ENCODE measurements around the gene COA7.

Gene COA7

GRCh38 chr1:52676249-52676903 lies 21.8 kb downstream of the COA7 start:
- no peak for DNase-seq (ENCODE audit: low spot score in 2 of 2)

GRCh38 chr1:52674497-52675384 lies 23.4 kb downstream of the COA7 start:
- Mint-ChIP-seq H3K27me3 (no peaks in the 10 kb centered on the region), H3K9me3 (no peaks in the 10 kb centered on the region), H3K36me3 (ENCODE audit: insufficient read depth) (peaks cover 6% of the 10 kb centered on the region), H3K4me1 (peaks cover 10% of the 10 kb centered on the region), H3K4me3 (no peak overlapping the region), H3K27ac (ENCODE audit: low read depth) (no peak overlapping the region)
- DNase-seq (ENCODE audit: low spot score in 2 of 2), result no peak
- ATAC-seq (replicated peaks; ENCODE audit: extremely low read depth, poor library complexity, severe bottlenecking), result no peak

More at GRCh38 chr1:52676249-52676903, 21.8 kb downstream of the COA7 start:
- no peak for ATAC-seq (replicated peaks; ENCODE audit: extremely low read depth, poor library complexity, severe bottlenecking)
- Mint-ChIP-seq H3K9me3 (no peaks in the 10 kb centered on the region), H3K4me3 (no peak overlapping the region), H3K4me1 (peaks cover 10% of the 10 kb centered on the region), H3K36me3 (ENCODE audit: insufficient read depth) (peaks cover 6% of the 10 kb centered on the region), H3K27ac (ENCODE audit: low read depth) (no peak overlapping the region), H3K27me3 (no peaks in the 10 kb centered on the region)

GRCh38 chr1:52673513-52673912 lies 24.6 kb downstream of the COA7 start:
- Mint-ChIP-seq H3K4me3 (no peak overlapping the region), H3K9me3 (no peaks in the 10 kb centered on the region), H3K36me3 (ENCODE audit: insufficient read depth) (peaks cover 9% of the 10 kb centered on the region), H3K4me1 (peaks cover 10% of the 10 kb centered on the region), H3K27ac (ENCODE audit: low read depth) (no peak overlapping the region), H3K27me3 (no peaks in the 10 kb centered on the region)
- ATAC-seq (replicated peaks; ENCODE audit: extremely low read depth, poor library complexity, severe bottlenecking) (no peak), DNase-seq (ENCODE audit: low spot score in 2 of 2) (no peak)

GRCh38 chr1:52672946-52673345 lies 25.2 kb downstream of the COA7 start:
- H3K4me3 Mint-ChIP-seq, result no peak overlapping the region
- H3K36me3 Mint-ChIP-seq (ENCODE audit: insufficient read depth), result peaks cover 11% of the 10 kb centered on the region
- ATAC-seq (replicated peaks; ENCODE audit: extremely low read depth, poor library complexity, severe bottlenecking) (no peak), DNase-seq (ENCODE audit: low spot score in 2 of 2) (no peak)
- no peaks in the 10 kb centered on the region for H3K27me3 Mint-ChIP-seq
- no peaks in the 10 kb centered on the region for H3K9me3 Mint-ChIP-seq
- no peak overlapping the region for H3K27ac Mint-ChIP-seq (ENCODE audit: low read depth)
- peaks cover 10% of the 10 kb centered on the region for H3K4me1 Mint-ChIP-seq

GRCh38 chr1:52670604-52671003 lies 27.5 kb downstream of the COA7 start:
- Mint-ChIP-seq H3K27me3 (no peaks in the 10 kb centered on the region), H3K36me3 (ENCODE audit: insufficient read depth) (peaks cover 15% of the 10 kb centered on the region), H3K4me3 (no peak overlapping the region), H3K27ac (ENCODE audit: low read depth) (no peak overlapping the region), H3K9me3 (no peaks in the 10 kb centered on the region), H3K4me1 (peaks cover 14% of the 10 kb centered on the region)
- DNase-seq (ENCODE audit: low spot score in 2 of 2) (no peak), ATAC-seq (replicated peaks; ENCODE audit: extremely low read depth, poor library complexity, severe bottlenecking) (no peak)

- Mint-ChIP-seq H3K4me3 (no peak overlapping the region), H3K27me3 (no peaks in the 10 kb centered on the region), H3K36me3 (ENCODE audit: insufficient read depth) (peaks cover 12% of the 10 kb centered on the region), H3K27ac (ENCODE audit: low read depth) (peak overlapping the region; percentile 32), H3K4me1 (peaks cover 15% of the 10 kb centered on the region), H3K9me3 (no peaks in the 10 kb centered on the region)
- DNase-seq (ENCODE audit: low spot score in 2 of 2), result no peak
- ATAC-seq (replicated peaks; ENCODE audit: extremely low read depth, poor library complexity, severe bottlenecking), result no peak
Observed at GRCh38 chr1:52669696-52670095, 28.5 kb downstream of the COA7 start.

GRCh38 chr1:52668711-52669110 lies 29.4 kb downstream of the COA7 start:
- H3K27me3 Mint-ChIP-seq, result no peaks in the 10 kb centered on the region
- DNase-seq (ENCODE audit: low spot score in 2 of 2), result no peak
- H3K4me3 Mint-ChIP-seq, result no peak overlapping the region
- no peak for ATAC-seq (replicated peaks; ENCODE audit: extremely low read depth, poor library complexity, severe bottlenecking)
- no peaks in the 10 kb centered on the region for H3K9me3 Mint-ChIP-seq
- H3K27ac Mint-ChIP-seq (ENCODE audit: low read depth), result no peak overlapping the region
- H3K4me1 Mint-ChIP-seq, result peaks cover 12% of the 10 kb centered on the region
- H3K36me3 Mint-ChIP-seq (ENCODE audit: insufficient read depth), result peaks cover 12% of the 10 kb centered on the region

GRCh38 chr1:52667984-52668383 lies 30.2 kb downstream of the COA7 start:
- ATAC-seq (replicated peaks; ENCODE audit: extremely low read depth, poor library complexity, severe bottlenecking) (no peak), DNase-seq (ENCODE audit: low spot score in 2 of 2) (no peak)
- no peak overlapping the region for H3K27ac Mint-ChIP-seq (ENCODE audit: low read depth)
- peaks cover 12% of the 10 kb centered on the region for H3K4me1 Mint-ChIP-seq
- peaks cover 12% of the 10 kb centered on the region for H3K36me3 Mint-ChIP-seq (ENCODE audit: insufficient read depth)
- H3K27me3 Mint-ChIP-seq, result no peaks in the 10 kb centered on the region
- no peaks in the 10 kb centered on the region for H3K9me3 Mint-ChIP-seq
- no peak overlapping the region for H3K4me3 Mint-ChIP-seq

- ATAC-seq (replicated peaks; ENCODE audit: extremely low read depth, poor library complexity, severe bottlenecking) (no peak), DNase-seq (ENCODE audit: low spot score in 2 of 2) (no peak)
- no peaks in the 10 kb centered on the region for H3K27me3 Mint-ChIP-seq
- no peaks in the 10 kb centered on the region for H3K9me3 Mint-ChIP-seq
- H3K4me1 Mint-ChIP-seq, result peaks cover 12% of the 10 kb centered on the region
- H3K36me3 Mint-ChIP-seq (ENCODE audit: insufficient read depth), result peaks cover 9% of the 10 kb centered on the region
- no peak overlapping the region for H3K4me3 Mint-ChIP-seq
- H3K27ac Mint-ChIP-seq (ENCODE audit: low read depth), result no peak overlapping the region
Observed at GRCh38 chr1:52667290-52667689, 30.9 kb downstream of the COA7 start.

GRCh38 chr1:52665006-52665941 lies 32.9 kb downstream of the COA7 start:
- Mint-ChIP-seq H3K27ac (ENCODE audit: low read depth) (no peak overlapping the region), H3K4me1 (peaks cover 12% of the 10 kb centered on the region)
- DNase-seq (ENCODE audit: low spot score in 2 of 2), result no peak

GRCh38 chr1:52663716-52664115 lies 34.4 kb downstream of the COA7 start:
- Mint-ChIP-seq H3K4me1 (peaks cover 12% of the 10 kb centered on the region), H3K27me3 (no peaks in the 10 kb centered on the region), H3K36me3 (ENCODE audit: insufficient read depth) (peaks cover 12% of the 10 kb centered on the region), H3K27ac (ENCODE audit: low read depth) (no peak overlapping the region), H3K4me3 (no peak overlapping the region), H3K9me3 (no peaks in the 10 kb centered on the region)
- no peak for ATAC-seq (replicated peaks; ENCODE audit: extremely low read depth, poor library complexity, severe bottlenecking)
- no peak for DNase-seq (ENCODE audit: low spot score in 2 of 2)

More at GRCh38 chr1:52665006-52665941, 32.9 kb downstream of the COA7 start:
- H3K4me3 Mint-ChIP-seq, result no peak overlapping the region
- peaks cover 11% of the 10 kb centered on the region for H3K36me3 Mint-ChIP-seq (ENCODE audit: insufficient read depth)
- no peaks in the 10 kb centered on the region for H3K9me3 Mint-ChIP-seq
- H3K27me3 Mint-ChIP-seq, result no peaks in the 10 kb centered on the region
- ATAC-seq (replicated peaks; ENCODE audit: extremely low read depth, poor library complexity, severe bottlenecking), result no peak

- peaks cover 12% of the 10 kb centered on the region for H3K4me1 Mint-ChIP-seq
- H3K9me3 Mint-ChIP-seq, result no peaks in the 10 kb centered on the region
- ATAC-seq (replicated peaks; ENCODE audit: extremely low read depth, poor library complexity, severe bottlenecking), result no peak
- no peaks in the 10 kb centered on the region for H3K27me3 Mint-ChIP-seq
- H3K4me3 Mint-ChIP-seq, result no peak overlapping the region
- H3K27ac Mint-ChIP-seq (ENCODE audit: low read depth), result no peak overlapping the region
- peaks cover 9% of the 10 kb centered on the region for H3K36me3 Mint-ChIP-seq (ENCODE audit: insufficient read depth)
- no peak for DNase-seq (ENCODE audit: low spot score in 2 of 2)
Observed at GRCh38 chr1:52662645-52663313, 35.4 kb downstream of the COA7 start.
